ENCODE results near the gene PLXNB1. TPM values are rescaled to one million over a fixed set of nuclear protein-coding genes. Genes with fewer than 3 reads are reported as not detected.
A peak's percentile ranks its signal among the peaks of the same experiment; 100 is the strongest.

PLXNB1 gene
- total and polyA plus RNA-seq, 2 of the 13 experiments (the other 11 are each of a cell fraction or from before 2014, with no cell fraction given): 86.0 to 143 TPM

GRCh38 chr3:48472923-48473616 is 43.2 kb upstream of the PLXNB1 start (continued):
- TF ChIP-seq, protein P1, sequence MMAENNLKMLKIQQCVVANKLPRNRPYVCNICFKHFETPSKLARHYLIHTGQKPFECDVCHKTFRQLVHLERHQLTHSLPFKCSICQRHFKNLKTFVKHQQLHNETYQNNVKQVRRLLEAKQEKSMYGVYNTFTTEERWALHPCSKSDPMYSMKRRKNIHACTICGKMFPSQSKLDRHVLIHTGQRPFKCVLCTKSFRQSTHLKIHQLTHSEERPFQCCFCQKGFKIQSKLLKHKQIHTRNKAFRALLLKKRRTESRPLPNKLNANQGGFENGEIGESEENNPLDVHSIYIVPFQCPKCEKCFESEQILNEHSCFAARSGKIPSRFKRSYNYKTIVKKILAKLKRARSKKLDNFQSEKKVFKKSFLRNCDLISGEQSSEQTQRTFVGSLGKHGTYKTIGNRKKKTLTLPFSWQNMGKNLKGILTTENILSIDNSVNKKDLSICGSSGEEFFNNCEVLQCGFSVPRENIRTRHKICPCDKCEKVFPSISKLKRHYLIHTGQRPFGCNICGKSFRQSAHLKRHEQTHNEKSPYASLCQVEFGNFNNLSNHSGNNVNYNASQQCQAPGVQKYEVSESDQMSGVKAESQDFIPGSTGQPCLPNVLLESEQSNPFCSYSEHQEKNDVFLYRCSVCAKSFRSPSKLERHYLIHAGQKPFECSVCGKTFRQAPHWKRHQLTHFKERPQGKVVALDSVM (CRISPR knock-in tag; IDR thresholded peaks at IDR 0.05): peak; percentile 86
- TF ChIP-seq POGZ (CRISPR knock-in tag; IDR thresholded peaks at IDR 0.05) (peak; percentile 70; the same call in 1 of the 2 replicates), ZNF670 (CRISPR knock-in tag; IDR thresholded peaks at IDR 0.05; ENCODE audit: borderline replicate concordance) (no peak; the same call in 1 of the 2 replicates), MAZ (IDR thresholded peaks at IDR 0.05; ENCODE audit: borderline replicate concordance, low read depth, low read length) (peak; percentile 78; the same call in 1 of the 2 replicates), MAZ (CRISPR knock-in tag; IDR thresholded peaks at IDR 0.05; ENCODE audit: low read depth) (peak; percentile 96), CBFB (CRISPR knock-in tag; IDR thresholded peaks at IDR 0.05) (peak; percentile 72), SNAPC5 (CRISPR knock-in tag; IDR thresholded peaks at IDR 0.05; ENCODE audit: borderline replicate concordance) (0 out of 2 replicates have a peak, but pooled peaks have one; percentile 44), ZNF335 (CRISPR knock-in tag; IDR thresholded peaks at IDR 0.05) (0 out of 2 replicates have a peak, but pooled peaks have one; percentile 48), ZFX (CRISPR knock-in tag; IDR thresholded peaks at IDR 0.05; ENCODE audit: low read depth) (peak; percentile 96), KLF16 (CRISPR knock-in tag; IDR thresholded peaks at IDR 0.05) (peak in 1 of 2 experiments; percentile 35; a peak in 1 of 4 replicates), ZNF224 (CRISPR knock-in tag; IDR thresholded peaks at IDR 0.05) (no peak), MXI1 (IDR thresholded peaks at IDR 0.05; ENCODE audit: borderline replicate concordance, low read depth, low read length) (peak; percentile 78; the same call in 2 of the 3 replicates), MXD4 (CRISPR knock-in tag; IDR thresholded peaks at IDR 0.05) (peak; percentile 38; the same call in 1 of the 2 replicates), AKAP8 (CRISPR knock-in tag; IDR thresholded peaks at IDR 0.05) (peak; percentile 55; the same call in 1 of the 2 replicates), REPIN1 (CRISPR knock-in tag; IDR thresholded peaks at IDR 0.05; ENCODE audit: borderline replicate concordance, low read depth) (peak; percentile 69), SKI (IDR thresholded peaks at IDR 0.05; ENCODE audit: partially characterized antibody) (peak; percentile 44), ZHX2 (IDR thresholded peaks at IDR 0.05; ENCODE audit: low read depth) (peak; percentile 56; the same call in 1 of the 2 replicates), ZHX2 (CRISPR knock-in tag; IDR thresholded peaks at IDR 0.05; ENCODE audit: borderline replicate concordance) (no peak)
- TF ChIP-seq, protein P2, sequence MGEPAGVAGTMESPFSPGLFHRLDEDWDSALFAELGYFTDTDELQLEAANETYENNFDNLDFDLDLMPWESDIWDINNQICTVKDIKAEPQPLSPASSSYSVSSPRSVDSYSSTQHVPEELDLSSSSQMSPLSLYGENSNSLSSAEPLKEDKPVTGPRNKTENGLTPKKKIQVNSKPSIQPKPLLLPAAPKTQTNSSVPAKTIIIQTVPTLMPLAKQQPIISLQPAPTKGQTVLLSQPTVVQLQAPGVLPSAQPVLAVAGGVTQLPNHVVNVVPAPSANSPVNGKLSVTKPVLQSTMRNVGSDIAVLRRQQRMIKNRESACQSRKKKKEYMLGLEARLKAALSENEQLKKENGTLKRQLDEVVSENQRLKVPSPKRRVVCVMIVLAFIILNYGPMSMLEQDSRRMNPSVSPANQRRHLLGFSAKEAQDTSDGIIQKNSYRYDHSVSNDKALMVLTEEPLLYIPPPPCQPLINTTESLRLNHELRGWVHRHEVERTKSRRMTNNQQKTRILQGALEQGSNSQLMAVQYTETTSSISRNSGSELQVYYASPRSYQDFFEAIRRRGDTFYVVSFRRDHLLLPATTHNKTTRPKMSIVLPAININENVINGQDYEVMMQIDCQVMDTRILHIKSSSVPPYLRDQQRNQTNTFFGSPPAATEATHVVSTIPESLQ (CRISPR knock-in tag; conservative IDR thresholded peaks at IDR 0.05): 0 out of 2 replicates have a peak, but pooled peaks have one; percentile 55

All from HepG2 (cell line).